Raji (cell line): ENCODE data around the gene FN3KRP.

Experiments
- POLR2A ChIP-seq: IDR thresholded peaks from 2 replicates; pipeline ENCODE4 v1.6.1; 2011; ENCODE audit warnings: low read depth, low read length, control low read depth; ENCODE audit not compliant: insufficient read depth

Gene FN3KRP

GRCh38 chr17:82716203-82717010, at the start of gene FN3KRP:
Gene FN3KRP (plus strand): TSS chr17:82716706. CDS start chr17:82716756, 50 bp downstream.
- TF ChIP-seq POLR2A, result peak; percentile 71

DNA sequence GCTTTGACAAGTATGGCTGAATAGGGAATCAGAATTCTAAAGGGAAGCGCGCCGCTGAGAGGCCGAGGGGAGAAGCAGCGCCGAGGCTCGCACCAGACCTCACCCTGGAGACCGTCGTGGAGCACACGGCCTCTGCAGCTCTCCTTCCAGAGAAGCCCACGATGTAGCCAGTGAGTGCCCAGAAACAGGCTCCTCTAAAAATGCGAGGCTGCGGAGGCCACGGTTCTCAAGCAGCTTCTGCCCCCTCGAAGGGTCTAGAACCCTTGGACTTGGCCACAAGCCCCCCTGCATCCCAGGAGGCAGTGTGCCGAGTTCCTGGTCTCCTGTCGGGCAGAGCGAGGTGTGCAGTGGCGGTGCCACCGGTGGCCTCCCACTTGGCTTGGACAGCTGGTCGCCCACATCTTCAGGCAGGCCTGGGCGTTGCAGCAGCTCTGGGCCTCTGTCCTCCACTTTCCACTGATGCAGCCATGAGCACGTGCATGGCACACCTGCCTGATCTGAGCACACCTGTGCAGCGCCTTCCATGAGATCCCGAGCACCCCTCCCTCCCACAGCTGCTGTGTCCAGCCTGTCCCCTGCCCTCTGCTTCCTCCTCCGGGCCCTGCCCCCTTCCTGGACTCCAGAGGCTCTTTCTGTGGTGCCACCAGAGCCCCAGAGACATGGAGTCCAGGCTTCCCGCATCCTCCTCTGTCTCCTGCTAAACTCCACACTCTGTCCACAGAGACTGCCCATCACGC, 49.4 kb upstream of the FN3KRP start:
- TF ChIP-seq POLR2A, result no peak

DNA sequence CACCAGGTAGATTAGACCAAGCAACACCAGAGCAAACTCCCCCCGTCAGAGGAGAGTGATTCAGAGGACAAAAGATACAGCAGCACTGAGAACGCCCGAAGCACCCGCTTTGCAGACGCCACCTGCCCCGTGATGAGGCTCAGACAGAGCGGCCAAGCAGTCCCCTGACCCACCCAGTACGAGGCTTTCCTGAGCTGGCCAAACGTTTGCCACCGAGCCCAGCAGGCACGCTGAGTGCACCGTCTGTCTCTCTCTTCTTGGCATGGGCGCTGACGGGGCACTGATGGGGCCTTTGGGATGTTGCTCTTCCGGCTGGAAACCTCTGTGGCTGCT, 48.9 kb upstream of the FN3KRP start:
- TF ChIP-seq POLR2A, result no peak

- no peak for TF ChIP-seq POLR2A
Measured at GRCh38 chr17:82668024-82668630, 48.4 kb upstream of the FN3KRP start.

- no peak for TF ChIP-seq POLR2A
Measured at GRCh38 chr17:82668631-82669099, 47.8 kb upstream of the FN3KRP start.

- TF ChIP-seq POLR2A, result no peak
Measured at GRCh38 chr17:82670661-82671450, 45.6 kb upstream of the FN3KRP start.

DNA sequence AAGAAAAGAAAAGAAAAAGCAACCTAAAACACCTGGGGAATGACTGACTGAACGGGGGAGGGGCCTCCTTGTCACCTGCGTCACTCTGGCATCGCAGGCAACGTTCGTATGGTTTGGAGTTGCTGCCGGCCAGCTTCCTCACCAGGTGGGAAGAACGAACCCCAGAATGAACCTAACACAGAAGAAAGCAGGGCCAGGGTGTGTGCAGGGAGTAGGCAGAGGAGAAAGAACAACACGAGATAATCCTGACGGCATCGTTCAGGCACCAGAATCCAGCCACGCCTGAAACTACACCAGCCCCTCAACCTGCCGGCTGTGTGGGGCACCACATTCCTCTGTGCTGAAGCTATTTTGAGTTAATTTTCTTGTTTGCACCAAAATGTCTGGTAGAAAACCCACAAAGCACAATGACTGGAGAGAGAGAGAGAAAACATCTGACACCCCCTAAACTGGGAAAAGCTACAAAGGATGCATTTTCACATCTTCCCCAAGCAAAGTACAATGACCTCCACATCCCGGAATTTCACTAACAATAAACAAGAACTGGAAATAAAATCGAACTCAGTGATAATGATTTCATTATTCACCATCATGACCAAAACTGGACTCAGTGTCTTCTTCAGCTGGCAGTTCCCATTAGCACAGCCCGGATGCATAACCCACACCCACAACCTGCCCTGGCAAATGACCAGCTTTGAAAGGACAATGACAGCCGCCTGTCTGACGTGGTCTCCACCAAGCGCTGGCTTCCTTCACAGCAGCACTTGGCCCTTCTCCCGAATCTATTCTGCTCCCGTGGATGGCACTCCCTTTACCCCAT, 41.6 kb upstream of the FN3KRP start:
- TF ChIP-seq POLR2A, result no peak

- TF ChIP-seq POLR2A, result no peak
Measured at GRCh38 chr17:82675476-82676245, 40.8 kb upstream of the FN3KRP start.

GRCh38 chr17:82677353-82677925, 39.1 kb upstream of the FN3KRP start:
- no peak for TF ChIP-seq POLR2A

- TF ChIP-seq POLR2A, result no peak
Measured at GRCh38 chr17:82678265-82678891, 38.1 kb upstream of the FN3KRP start.

- no peak for TF ChIP-seq POLR2A
Measured at GRCh38 chr17:82679586-82680465, 36.7 kb upstream of the FN3KRP start.

GRCh38 chr17:82681547-82681946, 35.0 kb upstream of the FN3KRP start:
- TF ChIP-seq POLR2A, result no peak
